Dermis microvascular lymphatic vessel endothelial cell (primary cell): Measurements from ENCODE around the gene ABCG4. TPM values are rescaled to one million over a fixed set of nuclear protein-coding genes. Genes with fewer than 3 reads are reported as not detected.
"Not testable (repeated sequence)": the region's sequence is repeated elsewhere in the genome, so short reads cannot be mapped to it uniquely, and the experiment has no call there.

Source experiments
- DNase-seq, 2 donors: peaks; one replicate each; pipeline versions ENCODE4 v3.0.0 to v3.0.0-alpha.2; 2010; ENCODE audit warnings: low read depth in 2 of 2
- total RNA-seq: library from RNA; depleted of rRNA; stranded (reverse); fragments of >200 nt; gene quantifications from 2 replicates; pipeline ENCODE4 v1.2.1, GENCODE V29; 2014

Gene ABCG4
- total RNA-seq = under 0.01 TPM in 1 of 2 replicates, not detected in the other

GRCh38 chr11:119149018-119149785 is at the start of gene ABCG4:
Gene ABCG4 (plus strand): TSS chr11:119149052. CDS start chr11:119149966, 914 bp downstream.
- DNase-seq = peak in 1 of 2 donors; percentile 23

GRCh38 chr11:119099711-119100110 is 49.1 kb upstream of the ABCG4 start:
- no peak for DNase-seq

- peak in 1 of 2 donors; percentile 59 for DNase-seq
Observed at GRCh38 chr11:119100246-119100970, 48.4 kb upstream of the ABCG4 start.

GRCh38 chr11:119100994-119101758 is 47.7 kb upstream of the ABCG4 start:
- no peak for DNase-seq

- DNase-seq = peak; percentile 90 to 98
Observed at GRCh38 chr11:119101759-119102423, 47.0 kb upstream of the ABCG4 start, which contains the start of gene DPAGT1. Gene DPAGT1 (minus strand): TSS chr11:119101853. CDS start chr11:119101655, 198 bp downstream.

GRCh38 chr11:119103161-119103664 is 45.6 kb upstream of the ABCG4 start:
- not testable (repeated sequence) for DNase-seq

- no peak for DNase-seq
Observed at GRCh38 chr11:119103793-119104192, 45.1 kb upstream of the ABCG4 start.

- DNase-seq = peak; percentile 63 to 90
Observed at GRCh38 chr11:119106564-119107537, 42.0 kb upstream of the ABCG4 start, which contains the start of gene C2CD2L. Gene C2CD2L (plus strand): TSS chr11:119107344. CDS start chr11:119107742, 398 bp downstream.

- DNase-seq = no peak
Observed at GRCh38 chr11:119107538-119108145, 41.2 kb upstream of the ABCG4 start.

- no peak for DNase-seq
Observed at GRCh38 chr11:119108146-119108856, 40.6 kb upstream of the ABCG4 start.

- no peak for DNase-seq
Observed at GRCh38 chr11:119108857-119109221, 40.0 kb upstream of the ABCG4 start.

- no peak for DNase-seq
Observed at GRCh38 chr11:119109843-119110242, 39.0 kb upstream of the ABCG4 start.

- no peak for DNase-seq
Observed at GRCh38 chr11:119110439-119110838, 38.4 kb upstream of the ABCG4 start.

GRCh38 chr11:119111361-119111925 is 37.4 kb upstream of the ABCG4 start:
- DNase-seq = no peak

GRCh38 chr11:119112314-119113020 is 36.4 kb upstream of the ABCG4 start:
- DNase-seq = no peak

- DNase-seq = no peak
Observed at GRCh38 chr11:119113716-119114115, 35.1 kb upstream of the ABCG4 start.

GRCh38 chr11:119114351-119114750 is 34.5 kb upstream of the ABCG4 start:
- DNase-seq = no peak
